GM19043 (cell line): ENCODE data around the gene RBP5.
"Not testable (repeated sequence)": the region's sequence is repeated elsewhere in the genome, so short reads cannot be mapped to it uniquely, and the experiment has no call there.

ENCODE experiments used
- ATAC-seq: cut with Tn5 transposase; IDR thresholded peaks from one replicate; pipeline ENCODE4 v1.9.1; 2021; ENCODE audit warnings: low read depth; ENCODE audit not compliant: unreplicated experiment

Gene RBP5

GRCh38 chr12:7125632-7126227, 3.0 kb downstream of the RBP5 start:
- no peak for ATAC-seq

- no peak for ATAC-seq
Measured at GRCh38 chr12:7123806-7124522, 4.7 kb downstream of the RBP5 start.

- ATAC-seq: no peak
Measured at GRCh38 chr12:7122811-7123769, 5.6 kb downstream of the RBP5 start.

- ATAC-seq: no peak
Measured at GRCh38 chr12:7121324-7121723, 7.4 kb downstream of the RBP5 start.

GRCh38 chr12:7120166-7120565, 8.5 kb downstream of the RBP5 start:
- ATAC-seq: no peak

GRCh38 chr12:7118881-7119280, 9.8 kb downstream of the RBP5 start:
- ATAC-seq: no peak

- ATAC-seq: no peak
Measured at GRCh38 chr12:7117670-7118069, 11.0 kb downstream of the RBP5 start.

GRCh38 chr12:7116916-7117315, 11.8 kb downstream of the RBP5 start:
- ATAC-seq: no peak

GRCh38 chr12:7116196-7116595, 12.5 kb downstream of the RBP5 start:
- no peak for ATAC-seq

- no peak for ATAC-seq
Measured at GRCh38 chr12:7114851-7115250, 13.8 kb downstream of the RBP5 start.

GRCh38 chr12:7114008-7114407, 14.7 kb downstream of the RBP5 start:
- ATAC-seq: no peak

- no peak for ATAC-seq
Measured at GRCh38 chr12:7113389-7113871, 15.3 kb downstream of the RBP5 start.

- ATAC-seq: no peak
Measured at GRCh38 chr12:7112041-7112440, 16.6 kb downstream of the RBP5 start.

- ATAC-seq: no peak
Measured at GRCh38 chr12:7110661-7111060, 18.0 kb downstream of the RBP5 start.

GRCh38 chr12:7109572-7109920, 19.1 kb downstream of the RBP5 start:
- no peak for ATAC-seq

- ATAC-seq: no peak
Measured at GRCh38 chr12:7108796-7109571, 19.7 kb downstream of the RBP5 start, which contains the start of gene C1RL. Gene C1RL (minus strand): TSS chr12:7109214. CDS start chr12:7109180, 34 bp downstream.

- ATAC-seq: peak; percentile 94
Measured at GRCh38 chr12:7108003-7108795, 20.5 kb downstream of the RBP5 start.

GRCh38 chr12:7107636-7108002, 21.1 kb downstream of the RBP5 start:
- ATAC-seq: no peak

- not testable (repeated sequence) for ATAC-seq
Measured at GRCh38 chr12:7107181-7107580, 21.5 kb downstream of the RBP5 start.

GRCh38 chr12:7106082-7106481, 22.6 kb downstream of the RBP5 start:
- no peak for ATAC-seq
